D721Med (cell line): ENCODE results near the gene CD82.
A peak's percentile ranks its signal among the peaks of the same experiment; 100 is the strongest.

ENCODE experiments used
- DNase-seq: peaks from one replicate; pipeline ENCODE4 v3.0.0; 2011; ENCODE audit warnings: low spot score; ENCODE audit not compliant: insufficient read length
- FAIRE-seq: peaks from 2 replicates; lab custom pipeline; 2011; peaks lifted over from hg19 to GRCh38; lab: Jason Lieb, UNC
- TF ChIP-seq, protein P1 (sequence below): IDR thresholded peaks from 2 replicates; pipeline ENCODE4 v1.5.1; 2012; ENCODE audit warnings: mild to moderate bottlenecking, control low read depth; ENCODE audit not compliant: insufficient read depth; ENCODE audit errors: missing control alignments

The CD82 gene

DNA sequence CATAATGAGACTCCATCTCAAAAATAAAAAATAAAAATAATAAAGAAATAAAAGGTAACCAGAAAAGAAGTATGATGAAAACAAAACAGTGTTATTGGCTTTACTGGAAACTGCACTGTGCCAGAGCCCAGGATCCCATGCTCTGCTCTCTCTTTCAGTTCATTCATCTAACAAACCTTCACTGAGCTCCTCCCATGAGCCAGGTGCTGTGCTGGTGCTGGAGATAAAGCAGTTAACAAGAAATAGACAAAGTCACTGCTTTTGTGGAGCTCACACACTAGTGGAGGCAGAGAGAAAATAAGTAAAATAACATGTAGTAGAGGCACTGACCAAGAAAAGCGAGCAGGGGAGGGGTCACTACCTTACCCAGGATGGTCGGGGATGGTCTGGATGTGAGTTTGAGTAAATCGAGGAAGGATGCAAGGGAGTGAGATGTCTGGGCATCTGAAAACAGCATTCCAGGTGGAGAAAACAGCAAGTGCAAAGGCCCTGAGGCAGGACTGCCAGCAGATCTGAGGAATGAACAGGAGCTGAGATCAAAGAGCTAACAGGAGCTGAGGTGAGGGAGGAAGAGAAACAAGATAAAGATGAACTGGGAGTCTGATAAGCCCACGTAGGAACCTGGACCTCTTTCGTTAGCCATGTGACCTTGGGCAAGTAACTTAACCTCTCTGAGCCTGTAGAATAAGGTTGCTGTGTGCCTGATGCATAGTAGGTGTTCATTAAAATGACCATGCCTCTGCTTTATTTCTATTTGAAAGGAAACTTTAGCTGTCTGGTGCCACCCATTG lies 31.3 kb upstream of the CD82 start:
- TF ChIP-seq, protein P1, sequence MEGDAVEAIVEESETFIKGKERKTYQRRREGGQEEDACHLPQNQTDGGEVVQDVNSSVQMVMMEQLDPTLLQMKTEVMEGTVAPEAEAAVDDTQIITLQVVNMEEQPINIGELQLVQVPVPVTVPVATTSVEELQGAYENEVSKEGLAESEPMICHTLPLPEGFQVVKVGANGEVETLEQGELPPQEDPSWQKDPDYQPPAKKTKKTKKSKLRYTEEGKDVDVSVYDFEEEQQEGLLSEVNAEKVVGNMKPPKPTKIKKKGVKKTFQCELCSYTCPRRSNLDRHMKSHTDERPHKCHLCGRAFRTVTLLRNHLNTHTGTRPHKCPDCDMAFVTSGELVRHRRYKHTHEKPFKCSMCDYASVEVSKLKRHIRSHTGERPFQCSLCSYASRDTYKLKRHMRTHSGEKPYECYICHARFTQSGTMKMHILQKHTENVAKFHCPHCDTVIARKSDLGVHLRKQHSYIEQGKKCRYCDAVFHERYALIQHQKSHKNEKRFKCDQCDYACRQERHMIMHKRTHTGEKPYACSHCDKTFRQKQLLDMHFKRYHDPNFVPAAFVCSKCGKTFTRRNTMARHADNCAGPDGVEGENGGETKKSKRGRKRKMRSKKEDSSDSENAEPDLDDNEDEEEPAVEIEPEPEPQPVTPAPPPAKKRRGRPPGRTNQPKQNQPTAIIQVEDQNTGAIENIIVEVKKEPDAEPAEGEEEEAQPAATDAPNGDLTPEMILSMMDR: no peak
- no peak for FAIRE-seq
- no peak for DNase-seq

DNA sequence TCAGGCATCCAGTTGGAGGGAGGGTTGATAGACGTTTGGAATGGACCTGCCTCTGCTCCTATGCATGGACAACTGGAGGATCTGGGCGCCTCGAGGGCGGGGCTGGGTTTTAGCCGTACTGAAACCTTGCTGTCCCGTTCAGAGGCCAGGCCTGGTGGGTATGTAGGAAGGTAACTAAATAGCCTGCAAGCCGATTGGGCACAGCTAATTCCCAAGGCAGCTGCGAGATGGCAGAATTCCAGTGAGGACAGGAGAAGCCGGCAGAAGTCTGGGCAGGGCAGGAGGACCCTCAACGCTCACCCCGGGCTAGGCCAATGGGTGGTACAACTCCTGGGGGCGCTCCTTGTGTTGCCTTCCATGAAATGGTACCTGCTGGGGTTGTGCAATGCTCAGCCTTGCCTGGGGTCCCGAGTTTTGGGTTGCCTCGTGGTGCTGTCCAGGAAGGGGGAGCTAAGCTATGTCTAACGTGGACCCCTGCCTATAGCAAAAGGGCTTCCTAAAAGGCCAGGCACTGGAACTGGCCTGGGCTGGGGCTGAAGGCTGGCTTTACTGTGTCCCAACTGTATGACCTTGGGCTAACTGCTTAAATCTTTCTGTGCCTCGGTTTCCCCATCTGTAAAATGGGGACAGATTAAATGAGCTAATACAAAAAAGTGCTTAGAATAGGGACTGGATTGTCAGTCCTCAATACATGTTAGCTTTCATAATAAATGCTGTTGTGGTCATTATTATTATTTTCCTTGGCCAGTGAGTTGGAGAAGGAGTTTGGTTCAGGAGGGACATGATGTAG lies 30.1 kb upstream of the CD82 start:
- DNase-seq: no peak
- TF ChIP-seq, protein P1: no peak
- FAIRE-seq: no peak

DNA sequence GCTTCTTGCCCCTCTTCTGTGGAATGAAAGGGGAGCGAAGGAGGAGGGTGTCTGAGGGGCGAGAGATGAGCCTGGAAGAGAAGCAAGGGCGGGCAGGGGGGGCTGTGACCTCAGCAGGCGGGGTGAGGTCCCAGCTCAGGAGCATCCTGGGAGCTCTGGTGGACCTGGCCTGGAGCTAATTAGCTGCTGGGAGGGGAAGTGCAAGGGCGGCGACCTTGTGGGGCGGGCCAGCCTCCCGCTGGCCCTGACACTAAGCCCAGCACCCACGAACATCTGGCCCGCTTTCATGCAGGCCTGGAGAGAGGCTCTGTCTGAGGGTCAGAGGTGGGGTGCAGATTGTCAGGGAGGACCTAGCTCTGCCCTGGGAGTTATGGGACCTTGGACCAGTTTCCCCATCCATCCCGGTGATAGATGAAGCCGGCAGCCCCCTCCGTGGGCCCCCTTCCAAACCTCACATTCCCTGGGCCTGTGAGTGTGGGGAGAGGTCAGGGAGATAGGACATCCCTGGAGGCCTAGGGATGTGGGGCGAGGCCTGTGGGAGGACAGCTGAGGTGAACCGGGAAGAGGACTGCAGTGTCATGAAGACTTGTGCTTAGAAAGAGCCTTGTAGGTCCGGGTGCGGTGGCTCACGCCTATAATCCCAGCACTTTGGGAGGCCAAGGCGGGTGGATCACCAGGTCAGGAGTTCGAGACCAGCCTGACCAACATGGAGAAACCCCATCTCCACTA lies 28.5 kb upstream of the CD82 start:
- no peak for FAIRE-seq
- DNase-seq: no peak
- TF ChIP-seq, protein P1: no peak

DNA sequence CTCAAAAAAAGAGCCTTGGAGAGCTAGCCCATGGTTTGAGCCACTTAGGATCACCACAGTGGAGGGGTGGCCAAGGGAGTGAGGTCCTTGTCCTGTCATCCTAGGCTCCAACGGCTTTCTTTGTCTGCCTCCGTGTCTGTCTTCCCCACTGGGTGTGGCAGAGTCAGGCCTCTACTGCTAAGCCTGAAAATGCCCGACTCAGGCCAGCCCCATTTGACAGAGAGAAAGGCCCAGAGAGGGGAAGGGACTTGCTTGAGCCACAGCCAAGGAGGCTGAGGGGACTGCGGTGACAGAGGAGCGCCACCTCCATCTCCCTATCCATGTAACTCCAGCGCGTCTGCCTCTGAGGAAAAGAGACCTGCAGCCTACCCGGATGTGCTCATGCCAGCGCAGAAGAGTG lies 27.8 kb upstream of the CD82 start:
- FAIRE-seq (no peak), DNase-seq (no peak)
- TF ChIP-seq, protein P1: no peak

DNA sequence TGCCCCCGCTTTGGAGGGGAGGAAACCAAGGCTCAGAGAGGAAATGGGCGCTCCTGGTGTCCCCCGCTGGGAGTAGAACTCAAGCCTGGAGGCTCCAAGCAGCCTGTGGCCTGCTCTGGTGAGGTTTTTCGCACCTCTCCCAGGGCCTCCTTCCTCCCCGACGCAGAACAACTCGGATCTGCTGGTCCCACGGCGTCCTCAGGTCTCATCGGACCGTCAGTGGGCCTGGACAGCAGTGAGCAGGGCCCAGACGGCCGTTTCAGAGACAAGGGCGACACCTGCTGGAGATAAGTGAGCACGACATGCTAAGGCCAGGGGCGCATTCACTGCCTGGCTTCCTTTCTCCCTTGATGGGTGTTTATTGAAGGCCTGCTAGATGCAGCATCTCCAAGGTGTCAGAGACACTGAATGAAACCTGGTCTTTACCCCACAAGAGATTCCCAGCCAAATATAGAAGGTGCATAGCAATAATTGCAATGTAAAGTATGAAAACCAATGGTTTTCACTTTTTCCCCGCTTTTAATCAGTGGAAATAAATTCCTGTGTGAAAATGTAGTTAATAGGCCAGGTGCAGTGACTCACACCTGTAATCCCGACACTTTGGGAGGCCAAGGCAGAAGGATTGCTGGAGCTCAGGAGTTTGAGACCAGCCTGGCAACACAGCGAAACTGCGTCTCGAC lies 26.9 kb upstream of the CD82 start:
- DNase-seq (peak; percentile 86), FAIRE-seq (no peak)
- TF ChIP-seq, protein P1: peak; percentile 94

DNA sequence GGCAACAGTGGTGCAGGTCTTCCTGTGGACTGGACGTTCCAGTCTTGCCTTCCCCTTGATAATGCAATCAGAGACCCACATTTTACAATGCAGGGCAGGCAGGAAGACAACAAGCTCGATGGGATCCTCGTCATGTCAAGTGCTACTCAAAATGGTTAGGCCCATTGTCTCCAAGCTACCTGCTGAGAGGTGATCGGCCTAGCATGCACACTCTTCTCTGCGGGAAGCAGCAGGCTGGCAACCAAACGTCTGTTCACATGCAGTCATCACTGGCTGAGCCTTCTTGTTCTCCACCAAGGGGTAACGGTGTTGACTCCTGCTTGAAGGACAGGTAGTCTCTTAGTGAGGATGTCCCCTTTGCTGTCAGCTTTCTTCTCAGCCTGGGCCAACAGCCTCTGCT lies 25.5 kb upstream of the CD82 start:
- TF ChIP-seq, protein P1: no peak
- no peak for FAIRE-seq
- no peak for DNase-seq
